ENCODE results near the gene FFAR2. TPM values are rescaled to one million over a fixed set of nuclear protein-coding genes. Genes with fewer than 3 reads are reported as not detected.
"Not testable (repeated sequence)": the region's sequence is repeated elsewhere in the genome, so short reads cannot be mapped to it uniquely, and the experiment has no call there.

The FFAR2 gene
- total RNA-seq, 1 donor from 2014 or later, result 0.36 TPM

DNA sequence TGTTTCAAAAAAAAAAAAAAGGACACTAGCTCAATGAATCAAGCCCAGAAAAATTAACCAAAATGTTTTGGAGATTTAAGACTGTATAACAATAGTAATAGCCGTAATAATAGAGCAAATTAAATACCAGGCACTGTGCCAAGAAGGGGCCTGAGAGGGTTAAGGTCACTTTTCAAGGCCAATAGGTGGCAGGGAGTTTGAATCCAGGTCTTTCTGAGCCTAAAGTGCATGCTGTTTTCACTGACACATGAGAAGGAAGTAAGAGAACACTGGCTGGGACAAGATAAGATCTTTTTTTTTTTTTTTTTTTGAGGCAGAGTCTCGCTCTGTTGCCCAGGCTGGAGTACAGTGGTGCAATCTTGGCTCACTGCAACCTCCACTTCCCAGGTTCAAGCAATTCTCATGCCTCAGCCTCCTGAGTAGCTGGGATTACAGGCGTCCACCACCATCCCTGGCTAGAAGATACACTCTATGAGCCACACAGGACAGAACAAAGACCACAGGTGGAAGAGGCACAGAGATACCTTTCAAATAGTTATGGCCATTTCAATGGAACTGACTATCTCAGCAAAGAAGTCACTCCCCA is 7.7 kb downstream of the FFAR2 start:
- DNase-seq (ENCODE audit: low spot score), result no peak

DNA sequence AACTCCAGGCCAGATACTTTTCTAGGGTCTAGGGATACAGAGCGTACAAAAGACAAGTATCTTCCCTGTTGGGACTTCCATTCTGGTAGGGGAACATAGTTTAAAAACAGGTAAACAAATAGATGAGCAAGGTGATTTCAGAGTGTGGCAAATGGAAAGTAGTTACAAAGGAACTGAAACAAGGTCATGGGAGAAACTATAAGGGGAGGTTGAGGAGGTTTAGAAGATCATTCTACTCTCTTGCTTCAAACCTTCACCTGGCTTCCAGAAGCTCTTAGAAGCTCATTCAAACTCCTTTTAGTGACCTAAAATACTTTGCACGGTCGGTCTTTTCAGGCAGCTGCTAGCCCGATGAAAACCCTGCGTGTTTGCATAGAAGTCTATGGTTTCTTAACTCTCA is 9.1 kb downstream of the FFAR2 start:
- no peak for DNase-seq (ENCODE audit: low spot score)

DNA sequence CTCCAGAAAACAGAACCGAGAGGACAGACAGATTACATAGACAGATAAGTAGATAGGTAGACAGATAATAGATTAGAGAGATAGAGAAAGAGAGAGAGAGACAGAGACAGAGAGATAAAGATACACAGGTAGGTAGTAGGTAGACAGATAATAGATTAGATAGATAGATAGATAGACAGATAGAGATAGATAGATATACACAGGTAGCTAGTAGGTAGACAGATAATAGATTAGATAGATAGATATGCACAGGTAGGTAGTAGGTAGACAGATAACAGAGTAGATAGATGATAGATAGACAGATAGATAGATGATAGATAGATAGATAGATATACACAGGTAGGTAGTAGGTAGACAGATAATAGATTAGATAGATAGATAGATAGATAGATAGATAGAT is 10.1 kb downstream of the FFAR2 start:
- no peak for DNase-seq (ENCODE audit: low spot score)

DNA sequence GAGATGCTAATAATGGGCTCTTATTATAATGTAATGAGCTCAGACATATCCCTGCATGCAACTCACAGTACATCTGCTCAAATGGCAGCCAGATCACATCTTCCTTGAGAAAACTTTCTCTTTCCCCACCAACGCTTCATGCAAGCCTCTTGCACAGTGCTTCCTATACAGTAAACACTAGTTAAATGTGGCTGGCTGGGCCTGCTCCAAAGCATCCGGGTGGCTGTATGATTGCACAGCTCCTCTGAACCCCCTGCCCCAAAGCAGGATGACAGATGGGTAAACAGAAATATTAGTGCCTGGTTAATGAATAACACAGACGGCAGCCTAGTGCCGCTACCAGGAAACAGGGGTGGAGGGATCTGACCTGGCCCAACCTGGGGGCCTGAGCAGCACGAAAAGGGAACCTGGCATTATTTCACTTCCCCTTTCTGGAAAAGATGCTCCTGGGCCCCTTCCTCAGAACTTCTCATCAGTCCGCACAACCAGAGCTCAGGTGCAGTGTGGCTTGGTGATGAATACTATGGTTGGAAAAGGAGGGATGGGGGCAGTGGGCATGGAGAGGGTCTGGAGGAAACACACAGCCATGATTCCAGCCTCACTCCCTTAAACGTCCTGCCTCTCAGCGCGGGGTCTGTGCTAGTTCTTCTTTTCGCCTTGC is 10.8 kb downstream of the FFAR2 start:
- no peak for DNase-seq (ENCODE audit: low spot score)

- DNase-seq (ENCODE audit: low spot score), result no peak
Measured at GRCh38 chr19:35459414-35460082, 11.5 kb downstream of the FFAR2 start.

- no peak for DNase-seq (ENCODE audit: low spot score)
Measured at GRCh38 chr19:35460608-35461007, 12.6 kb downstream of the FFAR2 start.

DNA sequence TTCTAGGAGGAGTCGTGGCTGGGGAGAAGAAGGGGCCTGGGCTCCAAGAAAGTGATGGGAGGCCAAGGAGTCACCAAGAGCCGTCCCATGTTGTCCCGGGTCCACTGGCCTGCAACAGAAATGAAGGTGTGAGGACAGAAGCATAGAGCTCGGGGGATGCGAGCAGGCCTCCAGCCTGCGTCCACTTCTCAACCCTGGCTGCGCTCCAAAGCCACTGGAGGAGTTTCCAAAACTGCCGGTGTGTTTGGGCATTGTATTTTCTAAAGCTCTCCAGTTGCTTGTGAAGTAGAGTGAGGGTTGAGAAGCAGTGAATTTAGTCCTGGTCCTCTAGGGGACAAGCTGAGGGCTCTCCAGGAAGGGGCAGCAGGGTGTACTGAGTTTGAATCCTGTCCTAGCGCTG is 13.0 kb downstream of the FFAR2 start:
- DNase-seq (ENCODE audit: low spot score), result no peak

DNA sequence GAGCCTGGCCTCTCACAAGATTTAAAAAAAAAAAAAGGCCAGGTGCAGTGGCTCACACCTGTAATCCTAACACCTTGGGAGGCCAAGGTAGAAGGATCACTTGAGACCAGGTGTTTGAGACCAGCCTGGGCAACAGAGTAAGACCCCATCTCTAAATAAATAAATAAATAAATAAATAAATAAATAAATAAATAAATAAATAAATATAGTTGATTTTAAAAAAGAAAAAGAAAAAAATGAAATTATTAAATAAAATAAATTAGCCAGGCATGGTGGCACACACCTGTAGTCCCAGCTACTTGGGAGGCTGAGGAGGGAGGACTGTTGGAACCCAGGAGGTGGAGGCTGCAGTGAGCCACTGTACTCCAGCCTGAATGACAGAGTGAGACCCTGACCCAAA is 13.7 kb downstream of the FFAR2 start:
- DNase-seq (ENCODE audit: low spot score), result not testable (repeated sequence)

DNA sequence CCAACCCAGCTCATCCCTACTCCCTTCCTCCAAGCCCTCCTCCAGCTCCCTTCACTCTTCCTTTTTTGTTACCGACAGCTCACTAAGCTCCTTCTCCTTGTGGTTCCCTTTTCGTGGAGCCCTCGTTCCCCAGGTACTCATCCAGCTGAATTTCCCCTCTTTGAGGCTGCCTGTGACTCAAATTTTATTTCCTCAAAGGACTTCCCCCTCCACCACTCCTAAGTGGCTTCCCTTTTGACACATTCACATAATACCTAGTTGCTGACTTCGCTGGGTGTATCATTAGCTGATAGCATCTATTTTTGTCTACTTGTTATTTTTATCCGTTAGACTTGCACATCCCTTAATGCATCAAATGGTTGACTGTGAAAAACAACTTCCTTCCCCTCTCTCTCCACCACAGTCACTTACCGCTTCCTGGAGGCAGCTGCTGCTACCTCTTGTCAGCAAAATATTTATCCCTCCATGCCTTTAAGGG is 14.5 kb downstream of the FFAR2 start:
- no peak for DNase-seq (ENCODE audit: low spot score)

DNA sequence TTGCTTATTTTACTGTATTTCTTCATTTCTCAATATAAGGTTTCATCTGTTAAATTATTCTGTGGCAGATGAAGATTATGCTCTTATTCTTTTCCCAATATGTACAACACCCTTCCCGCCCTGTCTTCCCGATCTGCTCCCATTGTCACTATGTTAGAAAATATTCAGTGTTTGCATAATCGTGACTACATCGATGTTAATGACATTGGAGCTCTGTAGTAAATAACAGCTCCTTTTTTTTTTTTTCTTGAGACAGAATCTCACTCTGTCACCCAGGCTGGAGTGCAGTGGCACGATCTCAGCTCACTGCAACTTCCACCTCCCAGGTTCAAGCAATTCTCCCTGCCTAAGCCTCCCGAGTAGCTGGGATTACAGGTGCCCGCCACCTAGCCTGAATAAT is 14.9 kb downstream of the FFAR2 start:
- not testable (repeated sequence) for DNase-seq (ENCODE audit: low spot score)

DNA sequence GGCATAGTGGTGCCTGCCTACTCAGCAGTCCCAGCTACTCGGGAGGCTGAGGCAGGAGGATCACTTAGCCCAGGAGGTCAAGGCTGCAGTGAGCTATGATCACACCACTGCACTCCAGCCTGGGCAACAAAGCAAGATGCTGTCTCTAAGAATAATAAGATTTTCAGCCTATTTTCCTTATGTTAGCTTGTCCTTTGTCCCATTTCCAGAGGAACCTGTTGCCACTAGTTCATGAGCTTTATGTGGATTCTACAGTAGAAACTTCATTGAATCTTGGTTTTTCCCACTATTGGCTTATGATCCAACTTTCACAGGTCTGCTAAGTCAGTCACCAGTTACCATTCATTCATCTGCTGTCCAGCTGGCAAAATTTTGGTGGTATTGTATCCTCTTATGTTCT is 18.2 kb downstream of the FFAR2 start:
- DNase-seq (ENCODE audit: low spot score), result no peak

GRCh38 chr19:35468637-35469036 is 20.6 kb downstream of the FFAR2 start:
- peak; percentile 61 for DNase-seq (ENCODE audit: low spot score)

- DNase-seq (ENCODE audit: low spot score), result no peak
Measured at GRCh38 chr19:35470128-35470527, 22.1 kb downstream of the FFAR2 start.

- not testable (repeated sequence) for DNase-seq (ENCODE audit: low spot score)
Measured at GRCh38 chr19:35471075-35471474, 23.0 kb downstream of the FFAR2 start.

GRCh38 chr19:35471946-35472345 is 23.9 kb downstream of the FFAR2 start:
- DNase-seq (ENCODE audit: low spot score), result no peak

DNA sequence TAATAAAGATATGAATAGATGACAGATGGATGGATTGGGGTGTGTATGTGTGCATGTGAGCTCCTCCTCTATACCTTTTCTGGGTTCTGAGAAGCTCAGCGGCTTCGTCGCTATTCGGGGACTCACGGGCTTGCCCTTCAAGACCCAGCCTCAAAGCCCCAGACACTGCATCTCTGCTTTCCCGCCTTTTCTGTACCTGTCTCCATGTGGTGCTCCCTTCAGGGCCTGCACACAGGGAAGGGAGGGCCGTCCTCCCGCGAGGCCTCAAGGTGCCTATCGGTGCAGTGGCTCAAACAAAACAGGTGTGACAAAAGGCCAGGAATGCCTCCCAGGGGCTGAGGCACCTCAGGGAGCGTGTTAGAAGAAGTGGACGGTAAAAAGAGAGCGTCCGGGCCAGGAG is 26.0 kb downstream of the FFAR2 start:
- no peak for DNase-seq (ENCODE audit: low spot score)

DNA sequence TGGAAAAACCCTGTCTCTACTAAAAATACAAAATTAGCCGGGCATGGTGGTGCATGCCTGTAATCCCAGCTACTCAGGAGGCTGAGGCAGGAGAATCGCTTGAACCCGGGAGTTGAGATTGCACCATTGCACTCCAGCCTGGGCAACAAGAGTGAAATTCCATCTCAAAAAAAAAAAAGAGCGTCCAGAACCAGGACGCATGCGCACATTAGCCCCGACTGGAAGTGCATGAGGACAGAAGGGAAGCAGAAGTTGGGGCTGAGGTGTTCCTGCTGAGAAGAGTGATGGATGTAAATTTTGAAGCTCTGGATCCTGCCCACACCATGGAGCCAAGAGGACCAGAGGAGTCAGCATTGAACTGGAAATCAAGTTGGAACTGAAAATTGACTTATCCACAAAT is 26.5 kb downstream of the FFAR2 start:
- not testable (repeated sequence) for DNase-seq (ENCODE audit: low spot score)

GRCh38 chr19:35476149-35476548 is 28.1 kb downstream of the FFAR2 start:
- DNase-seq (ENCODE audit: low spot score), result no peak

DNA sequence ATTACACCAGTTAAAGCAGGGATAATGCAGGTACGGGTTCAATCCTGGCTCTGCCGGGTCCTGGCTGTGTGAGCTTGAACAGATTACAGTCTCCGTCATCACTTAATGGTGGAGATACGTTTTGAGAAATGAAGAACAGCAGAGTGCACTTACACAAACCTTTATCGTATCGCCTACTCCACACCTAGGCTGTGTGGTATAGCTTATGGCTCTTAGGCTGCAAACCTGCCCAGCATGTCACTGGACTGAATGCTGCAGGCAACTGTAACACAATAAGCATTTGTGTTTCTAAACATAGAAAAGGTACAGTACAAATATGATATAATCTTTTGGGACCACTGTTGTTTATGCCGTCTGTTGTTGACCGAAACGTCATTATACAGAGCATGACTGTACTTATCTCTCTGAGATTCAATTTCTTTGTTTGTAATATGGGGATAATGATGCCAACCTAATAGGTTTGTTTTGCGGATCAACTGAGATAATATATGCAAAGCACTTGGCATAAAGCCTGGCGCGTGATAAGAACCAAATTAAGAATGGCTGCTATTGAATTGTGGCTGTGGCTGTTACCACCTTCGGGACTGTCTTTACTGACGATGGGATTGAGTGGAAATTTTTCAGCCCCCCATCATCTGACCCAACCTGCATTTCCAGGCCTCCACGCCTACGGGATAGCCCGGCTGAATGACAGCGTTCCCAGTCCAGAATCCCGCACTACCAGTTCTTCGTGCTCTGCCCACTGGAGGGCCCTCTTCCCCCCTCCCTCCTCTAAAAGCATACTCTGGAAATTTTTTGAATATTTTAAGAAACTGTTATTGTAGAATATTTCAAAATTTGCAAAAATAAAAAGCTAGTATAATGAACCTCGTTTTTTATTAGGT is 31.0 kb downstream of the FFAR2 start:
- DNase-seq (ENCODE audit: low spot score), result no peak

GRCh38 chr19:35483089-35483488 is 35.0 kb downstream of the FFAR2 start:
- DNase-seq (ENCODE audit: low spot score), result no peak

DNA sequence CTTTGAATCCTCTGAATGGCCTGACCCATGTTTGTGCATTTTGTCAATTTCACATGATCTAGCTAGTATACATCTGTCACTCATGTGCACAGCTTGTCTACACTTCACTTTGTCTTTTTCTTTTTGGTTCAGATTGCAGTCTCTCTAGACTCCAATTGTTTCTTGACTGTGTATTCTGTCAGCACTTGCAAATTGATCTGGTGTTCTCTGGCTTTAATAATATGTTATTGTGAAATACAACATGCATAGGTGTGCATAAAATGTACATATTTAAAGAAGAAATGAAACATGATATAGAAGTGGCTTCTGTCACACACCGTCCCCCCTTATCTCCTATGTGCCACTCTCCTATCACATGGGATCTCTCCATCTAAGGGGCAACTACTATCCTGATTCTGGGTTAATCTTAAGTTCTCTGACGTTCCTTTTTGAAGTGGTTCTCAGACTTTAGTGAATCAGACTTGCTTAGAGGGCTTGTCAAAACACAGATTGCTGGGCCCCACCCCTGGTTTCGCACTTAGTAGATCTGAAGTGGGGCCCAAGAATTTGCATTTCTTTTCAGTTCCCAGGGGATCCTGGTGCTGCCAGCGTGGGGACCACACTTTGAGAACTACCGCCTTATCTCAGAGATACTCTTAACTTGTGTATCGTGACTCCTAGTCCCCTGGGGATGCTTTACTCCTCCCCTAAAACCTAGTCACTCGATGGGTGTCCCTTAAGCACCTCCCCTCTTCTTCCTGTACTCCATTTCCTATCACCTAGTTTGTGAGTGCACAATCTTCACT is 36.4 kb downstream of the FFAR2 start:
- no peak for DNase-seq (ENCODE audit: low spot score)

Measured in ureter (tissue), 1 donor.